Measurements from ENCODE around the gene GEMIN5.

DNA sequence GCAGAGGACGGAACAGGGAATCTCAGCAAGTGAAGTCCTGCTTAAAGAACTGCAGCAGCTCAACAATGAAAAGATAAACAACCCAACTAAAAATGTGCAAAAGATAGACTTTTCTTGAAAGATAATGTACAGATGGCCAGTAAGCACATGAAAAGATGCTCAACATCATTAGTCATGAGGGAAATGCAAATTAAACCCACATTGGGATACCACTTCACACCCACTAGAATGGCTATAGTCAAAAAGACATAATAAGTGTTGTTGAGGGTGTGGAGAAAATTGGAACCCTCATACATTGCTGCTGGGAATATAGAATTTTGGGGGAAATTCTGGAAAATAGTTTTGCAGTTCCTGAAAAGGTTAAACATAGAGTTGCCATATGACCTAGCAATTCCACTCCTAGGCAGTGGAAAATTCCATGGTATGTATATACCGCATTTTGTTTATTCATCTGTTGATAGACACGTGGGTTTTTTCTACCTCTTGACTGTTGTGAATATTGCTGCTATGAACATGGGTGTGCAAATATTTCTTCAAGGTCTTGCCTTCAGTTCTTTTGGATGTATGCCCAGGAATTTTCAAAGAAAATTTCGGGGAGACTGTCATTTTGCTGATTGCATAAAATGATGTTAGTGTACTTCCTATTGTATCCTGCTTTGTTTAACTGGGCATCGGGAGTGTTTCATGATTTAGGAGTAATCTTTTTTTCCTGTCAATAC is 72.4 kb downstream of the GEMIN5 start:
- TF ChIP-seq, protein P1, sequence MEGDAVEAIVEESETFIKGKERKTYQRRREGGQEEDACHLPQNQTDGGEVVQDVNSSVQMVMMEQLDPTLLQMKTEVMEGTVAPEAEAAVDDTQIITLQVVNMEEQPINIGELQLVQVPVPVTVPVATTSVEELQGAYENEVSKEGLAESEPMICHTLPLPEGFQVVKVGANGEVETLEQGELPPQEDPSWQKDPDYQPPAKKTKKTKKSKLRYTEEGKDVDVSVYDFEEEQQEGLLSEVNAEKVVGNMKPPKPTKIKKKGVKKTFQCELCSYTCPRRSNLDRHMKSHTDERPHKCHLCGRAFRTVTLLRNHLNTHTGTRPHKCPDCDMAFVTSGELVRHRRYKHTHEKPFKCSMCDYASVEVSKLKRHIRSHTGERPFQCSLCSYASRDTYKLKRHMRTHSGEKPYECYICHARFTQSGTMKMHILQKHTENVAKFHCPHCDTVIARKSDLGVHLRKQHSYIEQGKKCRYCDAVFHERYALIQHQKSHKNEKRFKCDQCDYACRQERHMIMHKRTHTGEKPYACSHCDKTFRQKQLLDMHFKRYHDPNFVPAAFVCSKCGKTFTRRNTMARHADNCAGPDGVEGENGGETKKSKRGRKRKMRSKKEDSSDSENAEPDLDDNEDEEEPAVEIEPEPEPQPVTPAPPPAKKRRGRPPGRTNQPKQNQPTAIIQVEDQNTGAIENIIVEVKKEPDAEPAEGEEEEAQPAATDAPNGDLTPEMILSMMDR (conservative IDR thresholded peaks at IDR 0.05 in 1 of 2, IDR thresholded peaks at IDR 0.05 in 1 of 2; ENCODE audit: extremely low read depth in 1 of 2, insufficient read depth in 1 of 2, low read depth in 1 of 2, low read length in 2 of 2) = no peak
- no peak for TF ChIP-seq EZH2 (IDR thresholded peaks at IDR 0.05; ENCODE audit: borderline replicate concordance, low read length)
